NCI-H1105 treated with DMSO at 0.1 percent for 48 hours (cell line): Measurements from ENCODE around the gene CLEC4A.
"Not testable (repeated sequence)": the region's sequence is repeated elsewhere in the genome, so short reads cannot be mapped to it uniquely, and the experiment has no call there.

ENCODE experiments used
- DNase-seq: peaks from one replicate; lab custom pipeline; 2025; lab: John Stamatoyannopoulos, UW

The CLEC4A gene

DNA sequence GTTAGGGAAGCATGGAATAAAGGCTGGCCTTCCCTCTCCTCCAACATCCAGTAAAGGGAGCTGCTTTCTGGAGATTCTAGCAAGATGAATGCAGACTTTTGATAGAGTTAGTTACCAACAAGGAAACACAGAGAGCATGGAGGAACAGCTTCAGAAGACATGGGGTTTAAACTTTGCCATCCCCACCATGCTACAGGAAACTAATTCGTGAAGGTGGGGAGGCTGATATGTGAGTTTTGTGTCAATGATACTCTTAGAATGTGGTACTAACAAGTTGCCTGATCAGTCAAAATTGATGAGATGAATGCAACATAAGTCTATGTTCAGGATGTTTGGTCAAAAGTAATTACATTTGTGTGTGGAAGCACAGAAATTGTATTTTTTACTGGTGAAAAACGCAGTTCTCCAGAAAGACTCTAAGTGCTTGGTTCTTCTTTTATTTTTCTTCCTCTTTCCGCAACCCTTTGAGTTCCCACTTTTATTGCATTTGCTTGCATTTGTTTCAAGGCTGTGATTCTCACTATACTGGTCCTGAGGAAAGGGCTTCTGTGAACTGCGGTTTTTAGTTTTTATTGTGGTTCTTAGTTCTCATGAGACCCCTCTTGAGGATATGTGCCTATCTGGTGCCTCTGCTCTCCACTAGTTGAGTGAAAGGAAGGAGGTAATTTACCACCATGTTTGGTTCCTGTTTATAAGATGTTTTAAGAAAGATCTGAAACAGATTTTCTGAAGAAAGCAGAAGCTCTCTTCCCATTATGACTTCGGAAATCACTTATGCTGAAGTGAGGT is at the start of gene CLEC4A:
TSS of gene CLEC4A (plus strand) at position 494 of the 789 bp plus-strand sequence. CDS start at position 756, 262 bp downstream.
- no peak for DNase-seq

DNA sequence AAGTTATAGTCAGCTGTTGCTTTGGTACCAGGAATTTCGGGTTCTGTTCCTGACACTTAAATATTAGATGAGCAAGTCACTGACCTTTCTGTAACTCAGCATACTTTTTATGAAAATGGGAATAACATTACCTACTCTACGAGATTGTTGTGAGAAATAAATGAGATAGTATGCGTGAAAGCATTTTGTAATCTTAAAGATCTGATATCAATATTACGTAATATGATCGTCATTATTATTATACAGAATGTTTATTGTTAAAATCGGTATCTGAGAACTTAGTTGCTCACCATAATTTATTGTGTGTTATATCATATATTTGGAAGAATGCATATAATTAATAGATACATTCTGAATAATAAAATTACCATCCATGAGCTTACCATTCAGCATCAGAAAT is 47.5 kb upstream of the CLEC4A start:
- DNase-seq = no peak

DNA sequence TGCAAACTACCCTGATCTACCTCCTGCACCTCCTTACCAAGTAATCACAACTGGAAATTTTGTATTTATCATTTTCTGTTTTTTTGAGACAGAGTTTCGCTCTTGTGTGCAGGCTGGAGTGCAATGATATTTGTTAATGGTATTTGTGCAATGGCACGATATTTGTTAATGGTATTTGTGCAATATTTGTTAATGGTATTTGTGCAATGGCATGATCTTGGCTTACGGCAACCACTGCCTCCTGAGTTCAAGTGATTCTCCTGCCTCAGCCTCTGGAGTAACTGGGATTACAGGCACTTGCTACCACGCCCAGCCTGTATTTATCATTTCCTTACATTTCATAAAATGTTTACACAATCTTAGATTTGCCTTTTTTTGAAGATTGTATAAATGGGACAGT is 47.1 kb upstream of the CLEC4A start:
- DNase-seq = no peak

DNA sequence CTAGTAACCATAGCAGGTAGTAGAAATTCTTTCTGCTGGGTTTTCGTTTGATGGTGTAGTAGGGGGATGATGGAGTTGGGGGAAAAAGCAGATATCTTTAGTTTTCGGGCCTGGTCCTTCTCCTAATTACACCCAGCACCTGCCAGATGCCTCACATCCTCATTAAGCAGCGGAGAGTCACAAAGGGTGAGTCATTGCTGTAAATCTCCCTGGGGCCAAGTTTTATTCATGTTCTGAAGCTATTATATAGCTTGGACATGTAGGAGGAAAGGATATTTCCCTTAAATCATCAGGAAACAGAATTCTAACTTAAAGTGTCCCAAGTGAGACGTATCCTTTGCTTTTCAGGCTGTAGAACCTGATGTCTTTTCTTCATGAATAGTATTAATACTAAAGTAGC is 46.2 kb upstream of the CLEC4A start:
- peak; percentile 16 for DNase-seq

DNA sequence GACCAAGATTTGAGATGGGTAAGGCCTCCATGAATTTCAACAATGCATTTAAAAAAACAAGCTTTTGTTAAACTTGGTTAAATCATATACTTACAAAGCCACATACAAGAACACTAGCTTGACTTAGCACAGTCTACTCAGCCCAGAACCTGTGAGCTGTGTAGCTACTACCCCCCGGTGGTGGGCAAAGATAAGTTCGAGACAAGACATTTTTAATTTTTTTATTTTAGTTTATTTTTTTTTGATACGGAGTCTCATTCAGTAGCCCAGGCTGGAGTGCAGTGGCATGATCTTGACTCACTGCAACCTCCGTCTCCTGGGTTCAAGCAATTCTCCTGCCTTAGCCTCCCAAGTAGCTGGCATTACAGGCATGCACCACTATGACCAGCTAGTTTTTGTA is 45.0 kb upstream of the CLEC4A start:
- peak; percentile 48 for DNase-seq

DNA sequence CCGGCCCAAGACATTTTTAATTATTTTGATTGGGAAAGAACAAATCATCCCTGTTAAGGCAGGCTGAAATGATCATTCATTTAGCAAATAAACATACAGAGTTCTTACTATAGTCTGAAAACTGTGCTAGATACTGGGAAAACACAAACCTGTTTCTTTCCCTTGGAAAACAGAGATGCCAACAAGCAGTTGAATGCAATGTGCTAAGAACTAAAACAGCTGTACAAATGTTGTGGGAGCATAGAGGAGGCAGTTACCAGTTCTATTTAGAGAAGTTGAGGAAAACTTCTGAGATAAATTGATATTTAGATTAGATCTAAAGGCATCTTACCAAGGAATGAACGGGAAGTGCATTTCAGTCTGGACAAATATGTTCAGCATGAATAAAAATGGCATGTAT is 44.5 kb upstream of the CLEC4A start:
- no peak for DNase-seq

DNA sequence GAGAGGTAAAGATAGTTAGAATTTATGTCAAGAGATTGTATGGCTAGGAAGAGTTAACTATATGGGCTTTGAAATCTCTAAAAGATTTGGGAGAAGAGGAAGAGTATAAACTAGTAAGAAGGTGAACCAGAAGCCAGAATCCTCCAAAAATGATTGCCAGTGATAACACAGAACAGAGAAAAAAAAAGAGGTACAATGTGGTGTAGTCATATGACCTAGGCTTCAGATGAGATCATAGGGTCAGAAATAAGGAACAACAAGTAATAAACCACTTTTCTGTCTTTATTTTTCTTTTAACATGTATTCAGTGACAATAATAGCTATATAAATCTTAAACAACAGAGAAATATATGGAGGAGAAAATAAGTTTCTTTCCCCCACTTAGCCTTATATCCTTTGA is 43.3 kb upstream of the CLEC4A start:
- no peak for DNase-seq

DNA sequence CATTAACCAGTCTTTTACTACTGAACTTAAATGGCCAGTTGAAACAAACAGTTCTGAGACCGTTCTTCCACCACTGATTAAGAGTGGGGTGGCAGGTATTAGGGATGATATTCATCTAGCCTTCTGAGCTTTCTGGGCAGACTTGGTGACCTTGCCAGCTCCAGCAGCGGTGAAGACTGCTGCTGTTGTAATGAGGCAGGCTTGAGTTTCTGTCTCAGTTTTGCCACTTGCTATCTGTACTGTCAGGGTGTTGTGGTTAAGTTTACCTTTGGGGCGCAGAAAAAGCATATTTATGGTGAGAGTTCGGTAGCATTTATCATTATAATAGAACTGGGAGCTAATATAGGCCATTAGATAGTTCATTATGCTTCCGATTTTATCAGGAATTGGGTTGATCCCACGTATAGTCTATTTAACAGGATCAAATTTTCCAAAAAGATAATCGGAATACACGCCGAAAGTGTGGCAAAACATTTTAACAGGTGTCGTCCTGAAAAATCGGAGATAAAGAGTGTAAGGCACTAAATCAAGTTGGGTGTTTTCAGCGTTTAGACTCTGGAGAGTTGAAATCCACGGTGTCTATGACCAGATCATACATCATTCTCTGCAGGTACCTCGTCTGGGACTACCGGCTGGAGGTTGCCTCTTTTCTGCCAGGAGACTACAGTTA is 42.0 kb upstream of the CLEC4A start:
- DNase-seq = peak; percentile 41

DNA sequence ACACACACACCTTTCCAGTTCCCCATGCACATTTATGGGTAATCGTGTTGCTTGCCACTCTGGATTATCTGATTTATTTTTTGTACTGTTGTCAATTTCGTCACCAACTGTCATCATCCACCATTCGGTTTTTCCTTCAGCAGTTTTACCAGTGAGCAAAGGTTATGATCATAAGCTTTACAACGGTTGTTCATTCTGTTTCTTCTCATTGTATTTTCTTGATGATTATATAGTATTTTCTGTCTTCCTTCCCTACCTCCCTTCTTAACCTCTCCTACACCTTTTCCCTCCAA is 40.7 kb upstream of the CLEC4A start:
- DNase-seq = no peak

DNA sequence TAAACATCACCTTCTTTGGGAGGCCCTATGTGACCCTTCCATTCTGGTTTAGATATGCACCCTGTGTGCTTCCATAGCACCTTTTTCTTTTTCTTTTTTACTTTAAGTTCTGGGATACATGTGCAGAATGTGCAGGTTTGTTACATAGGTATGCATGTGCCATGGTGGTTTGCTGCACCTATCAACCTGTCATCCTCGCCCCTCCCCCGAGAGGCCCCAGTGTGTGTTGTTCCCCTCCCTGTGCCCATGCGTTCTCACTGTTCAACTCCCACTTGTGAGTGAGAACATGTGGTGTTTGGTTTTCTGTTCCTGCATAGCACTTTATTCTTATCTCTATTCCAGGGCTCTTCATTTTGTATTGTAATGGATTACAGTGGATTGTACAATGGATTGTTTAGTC is 39.1 kb upstream of the CLEC4A start:
- not testable (repeated sequence) for DNase-seq

DNA sequence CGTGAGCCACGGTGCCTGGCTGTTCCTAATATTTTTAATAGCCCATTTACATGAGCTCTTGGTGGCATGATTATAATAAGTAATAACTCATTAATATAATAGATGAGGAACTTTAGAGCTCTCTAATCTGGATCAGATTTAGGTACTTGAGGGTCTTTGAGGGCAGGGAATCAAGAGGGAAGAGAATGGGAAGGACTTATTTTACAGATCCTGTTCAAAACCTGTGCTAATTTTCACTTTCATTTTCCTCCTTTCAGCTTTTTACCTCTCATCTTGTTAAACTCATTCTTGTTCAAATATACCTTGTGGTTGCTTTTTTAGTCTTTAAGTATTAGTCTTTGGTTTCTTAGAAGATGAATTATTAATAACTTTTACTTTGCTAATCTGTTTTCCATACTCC is 35.8 kb upstream of the CLEC4A start:
- no peak for DNase-seq

DNA sequence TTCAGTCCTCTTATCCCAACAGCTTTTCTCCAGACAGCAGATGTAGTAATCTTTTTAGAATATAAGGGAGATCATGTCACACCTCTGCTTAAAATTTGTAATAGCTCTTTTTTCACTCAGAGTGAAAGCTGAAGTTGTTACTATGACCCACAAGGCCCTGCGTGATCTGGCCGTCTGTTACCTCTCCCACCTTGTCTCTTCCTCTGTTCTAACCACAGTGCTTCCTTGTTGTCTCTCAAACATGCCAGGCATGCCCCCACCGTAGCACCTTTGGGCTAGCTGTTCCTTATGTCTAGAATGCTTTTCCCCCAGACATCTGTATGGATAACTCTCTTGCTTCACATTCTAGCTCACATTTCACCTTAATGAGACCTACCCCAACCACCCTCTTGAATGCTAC is 34.8 kb upstream of the CLEC4A start:
- no peak for DNase-seq

DNA sequence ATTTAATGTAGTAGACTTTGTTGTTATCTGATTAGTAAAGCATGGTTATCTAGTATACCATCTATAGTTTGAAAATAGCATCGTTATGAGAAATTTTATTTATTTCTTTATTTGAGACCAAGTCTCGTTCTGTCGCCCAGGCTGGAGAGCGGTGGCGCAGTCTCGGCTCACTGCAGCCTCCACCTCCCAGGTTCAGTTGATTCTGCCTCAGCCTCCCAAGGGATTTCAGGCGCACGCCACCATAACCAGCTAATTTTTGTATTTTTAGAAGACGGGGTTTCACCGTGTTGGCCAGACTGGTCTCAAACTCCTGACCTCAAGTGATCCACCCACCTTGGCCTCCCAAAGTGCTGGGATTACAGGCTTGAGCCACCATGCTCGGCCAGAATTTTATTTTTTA is 34.1 kb upstream of the CLEC4A start:
- DNase-seq = not testable (repeated sequence)

DNA sequence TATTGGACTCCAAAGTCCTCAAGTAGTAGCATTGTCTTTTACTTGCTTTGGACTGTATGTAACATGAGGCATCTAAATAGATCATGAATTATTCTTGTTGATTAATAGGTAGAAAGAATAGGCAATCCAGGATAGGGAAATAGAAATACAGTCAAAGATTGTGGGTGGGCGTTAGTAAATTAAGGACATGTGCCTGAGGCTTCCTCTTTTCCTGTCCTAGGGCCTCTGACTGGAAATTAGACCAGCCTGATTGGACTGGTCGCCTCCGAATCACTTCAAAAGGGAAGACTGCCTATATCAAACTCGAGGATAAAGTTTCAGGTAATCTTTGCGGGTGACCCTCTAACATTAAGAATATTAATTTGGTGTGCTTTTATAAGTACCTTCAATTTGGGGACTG is 33.7 kb upstream of the CLEC4A start:
- DNase-seq = no peak

DNA sequence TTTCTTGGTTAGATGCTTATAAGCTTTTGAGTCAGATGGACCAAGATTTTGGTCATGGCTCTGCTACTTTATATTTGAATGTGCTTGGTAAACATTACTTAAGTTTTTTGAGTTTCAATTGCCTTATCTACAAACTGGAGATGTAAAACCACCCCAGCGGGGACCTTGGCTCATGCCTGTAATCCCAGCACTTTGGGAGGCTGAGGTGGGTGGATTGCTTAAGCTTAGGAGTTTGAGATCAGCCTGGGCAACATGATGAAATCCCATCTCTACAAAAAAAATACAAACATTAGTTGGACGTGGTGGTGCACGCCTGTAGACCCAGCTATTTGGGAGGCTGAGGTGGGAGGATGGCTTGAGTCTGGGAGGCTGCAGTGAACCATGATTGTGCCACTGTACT is 30.1 kb upstream of the CLEC4A start:
- no peak for DNase-seq

DNA sequence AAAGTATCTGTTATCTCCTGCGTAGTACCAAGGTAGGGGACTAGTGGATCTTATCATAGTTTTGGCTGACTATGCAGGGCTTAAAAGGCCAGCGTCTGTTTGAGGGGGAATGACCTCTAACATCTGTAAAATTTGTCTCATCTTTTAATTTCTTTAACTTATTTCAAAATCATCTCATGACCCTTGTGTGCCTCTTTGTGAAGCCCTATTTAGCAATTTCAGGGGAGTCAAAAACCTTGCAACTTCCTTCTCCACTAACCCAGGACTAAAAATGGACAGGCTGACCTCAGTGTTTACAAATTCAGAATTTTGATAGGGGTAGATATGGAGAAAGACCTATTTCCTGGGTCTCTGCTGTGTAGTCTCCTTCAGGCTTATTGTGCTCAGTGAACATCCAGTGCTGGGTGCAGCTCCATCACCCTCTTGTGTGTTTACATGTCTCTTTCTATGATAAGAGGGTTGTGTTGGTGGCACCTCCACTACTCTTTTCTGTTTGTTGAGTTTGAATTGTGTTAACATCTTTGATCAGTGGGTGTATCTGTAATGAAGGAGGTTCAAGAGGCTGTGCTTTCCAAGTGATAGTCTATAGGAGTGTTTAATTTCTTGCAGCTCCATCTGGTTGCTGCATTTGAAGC is 27.0 kb upstream of the CLEC4A start:
- DNase-seq = no peak

DNA sequence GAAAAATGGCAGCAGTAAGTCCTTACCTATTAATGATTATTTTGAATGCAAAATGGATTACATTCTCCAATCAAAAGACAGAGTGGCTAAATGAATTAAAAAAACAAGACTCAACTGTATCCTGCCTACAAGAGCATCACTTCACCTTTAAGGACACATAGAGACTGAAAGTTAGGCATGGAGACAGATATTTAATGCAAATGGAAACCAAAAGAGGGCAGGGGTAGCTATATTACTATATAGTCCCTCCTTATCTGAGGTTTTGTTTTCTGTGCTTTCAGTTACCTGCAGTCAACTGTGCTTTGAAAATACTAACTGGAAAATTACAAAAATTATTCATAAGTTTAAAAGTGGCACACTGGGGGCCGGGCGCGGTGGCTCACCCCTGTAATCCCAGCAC is 24.2 kb upstream of the CLEC4A start:
- no peak for DNase-seq

DNA sequence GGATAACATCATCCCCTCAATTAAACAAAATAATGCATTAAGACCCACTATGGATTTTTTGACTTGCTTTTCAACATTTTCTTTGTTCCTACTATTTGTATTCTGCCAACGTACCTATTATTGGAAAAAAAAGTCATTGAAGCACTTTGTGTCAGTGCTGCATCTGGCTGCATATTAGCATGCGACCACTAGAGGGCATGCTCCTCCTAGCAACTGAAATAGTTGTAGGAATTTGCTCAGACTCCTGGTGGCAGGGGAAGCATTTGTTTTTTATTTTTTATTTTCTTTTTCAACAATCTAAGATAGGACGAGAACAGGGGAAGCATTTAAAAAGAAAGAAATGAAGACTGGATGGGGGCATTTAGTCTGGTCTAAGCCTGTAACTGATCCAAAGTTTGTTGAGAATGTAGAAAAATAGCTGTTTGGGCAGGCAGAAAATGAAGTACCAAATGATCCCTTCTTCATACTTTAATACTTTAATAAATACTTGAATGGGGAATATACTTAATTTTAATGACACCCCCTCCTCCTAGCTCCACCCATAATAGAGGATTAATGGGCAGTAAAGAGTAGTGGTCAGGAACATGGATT is 14.5 kb upstream of the CLEC4A start:
- peak; percentile 66 for DNase-seq

DNA sequence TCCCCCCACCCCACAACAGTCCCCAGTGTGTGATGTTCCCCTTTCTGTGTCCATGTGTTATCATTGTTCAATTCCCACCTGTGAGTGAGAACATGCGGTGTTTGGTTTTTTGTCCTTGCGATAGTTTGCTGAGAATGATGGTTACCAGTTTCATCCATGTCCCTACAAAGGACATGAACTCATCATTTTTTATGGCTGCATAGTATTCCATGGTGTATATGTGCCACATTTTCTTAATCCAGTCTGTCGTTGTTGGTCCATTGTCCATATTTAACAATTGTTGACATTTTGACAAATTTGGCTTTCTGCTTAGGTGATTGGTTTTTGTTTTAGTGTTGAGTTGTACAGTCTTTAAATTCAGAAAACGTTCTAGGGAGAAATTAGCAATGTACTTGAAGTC is 10.3 kb upstream of the CLEC4A start:
- DNase-seq = not testable (repeated sequence)

DNA sequence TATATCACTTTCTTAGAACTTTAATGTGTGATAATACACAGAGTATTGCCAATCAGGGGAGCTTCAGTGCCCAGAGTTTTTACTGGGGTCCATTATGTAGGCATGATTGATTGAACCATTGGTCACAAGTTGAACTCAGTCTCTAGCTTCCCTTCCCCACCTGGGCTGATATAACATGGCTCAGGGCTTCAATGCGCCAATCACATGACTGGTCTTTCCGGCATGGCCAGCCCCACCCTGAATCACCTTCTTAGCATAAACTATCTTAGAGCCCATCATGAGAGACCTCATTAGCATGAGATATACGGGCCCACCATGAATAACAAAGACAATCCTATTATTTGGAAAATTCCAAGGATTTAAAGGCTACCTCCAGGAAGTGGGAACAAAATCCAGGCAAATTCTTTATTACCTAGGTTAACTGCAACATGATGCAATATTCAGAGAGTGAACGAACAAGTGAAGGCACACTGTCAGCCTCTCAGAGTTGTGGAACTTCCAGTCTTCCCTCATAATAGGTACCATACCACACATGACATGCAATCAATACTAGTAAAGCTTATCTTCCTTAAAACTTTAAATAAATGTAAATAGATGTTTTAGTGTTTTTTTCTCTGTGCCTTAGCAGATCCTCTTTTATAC is 3.2 kb upstream of the CLEC4A start:
- no peak for DNase-seq

DNA sequence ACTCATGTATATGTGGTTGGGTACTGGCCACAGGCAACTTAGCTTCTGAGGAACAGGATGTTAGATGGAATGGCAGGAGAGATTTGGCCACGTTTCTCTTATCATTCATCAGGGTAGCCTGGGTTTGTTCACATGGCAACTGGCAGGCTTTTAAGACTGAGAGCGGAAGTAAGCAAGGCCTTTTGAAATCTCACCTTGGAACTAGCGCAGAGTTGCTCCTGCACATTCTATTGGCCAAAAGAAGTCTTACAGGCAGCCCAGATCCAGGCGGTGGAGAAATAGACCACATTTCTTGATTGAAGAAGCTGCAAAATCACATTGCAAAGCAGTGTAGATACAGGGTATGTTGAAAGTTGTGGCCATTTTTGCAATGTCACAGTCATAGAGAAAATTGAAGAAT is 3.7 kb downstream of the CLEC4A start:
- DNase-seq = no peak

DNA sequence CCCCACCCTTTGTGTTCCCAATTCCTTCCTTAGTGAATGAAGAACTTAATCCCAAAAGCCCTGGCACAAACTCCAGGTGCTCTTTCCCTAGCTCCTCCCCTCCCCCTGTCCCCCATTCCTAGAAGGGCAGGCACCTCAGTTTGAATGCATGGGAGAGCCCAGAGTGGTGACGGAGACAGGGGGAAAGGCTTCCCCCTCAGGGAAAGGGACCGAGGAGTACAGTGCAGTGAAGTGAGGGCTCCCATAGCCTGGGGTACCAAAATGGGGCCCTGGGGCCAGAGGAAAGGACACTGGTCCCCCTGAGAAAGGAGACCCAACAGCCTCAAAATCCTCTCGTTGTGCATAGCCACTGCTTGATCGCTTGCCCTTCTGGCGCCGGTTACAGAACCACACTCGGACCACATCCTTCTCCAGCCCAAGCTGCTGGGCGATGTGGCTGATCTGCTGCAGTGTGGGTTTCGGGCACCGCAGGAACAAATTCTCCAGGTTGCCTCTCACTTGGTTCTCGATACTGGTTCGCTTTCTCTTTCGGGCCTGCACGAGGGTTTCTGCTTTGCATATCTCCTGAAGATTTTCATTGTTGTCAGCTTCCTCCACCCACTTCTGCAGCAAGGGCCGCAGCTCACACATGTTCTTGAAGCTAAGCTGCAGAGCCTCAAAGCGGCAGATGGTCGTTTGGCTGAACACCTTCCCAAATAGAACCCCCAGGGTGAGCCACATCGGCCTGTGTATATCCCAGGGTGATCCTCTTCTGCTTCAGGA is 10.4 kb downstream of the CLEC4A start:
- DNase-seq = not testable (repeated sequence)
